WERI-Rb-1 (cell line): ENCODE results near the gene MDN1.

Experiments used
- DNase-seq: peaks from one replicate; pipeline ENCODE4 v3.0.0-alpha.2; 2020
- H3K27ac ChIP-seq: fragments of 250-450 bp; sonication (Bioruptor Pico); 2 replicates; pipeline ENCODE4 v1.5.1; 2020; ENCODE audit warnings: mild to moderate bottlenecking, moderate library complexity
- H3K27me3 ChIP-seq: fragments of 250-450 bp; sonication (Bioruptor Pico); 2 replicates; pipeline ENCODE4 v1.5.1; 2021; ENCODE audit warnings: mild to moderate bottlenecking, low read depth, moderate library complexity; ENCODE audit not compliant: insufficient read depth, severe bottlenecking
- H3K36me3 ChIP-seq: fragments of 250-450 bp; sonication (Bioruptor Pico); 2 replicates; pipeline ENCODE4 v1.5.1; 2020; ENCODE audit warnings: mild to moderate bottlenecking, moderate library complexity
- H3K4me3 ChIP-seq: 2 replicates; pipeline ENCODE4 v1.5.1; 2011; ENCODE audit warnings: low read depth, mild to moderate bottlenecking, control low read depth, low read length
- H3K9me3 ChIP-seq: fragments of 250-450 bp; sonication (Bioruptor Pico); 2 replicates; pipeline ENCODE4 v1.5.1; 2021; ENCODE audit warnings: mild to moderate bottlenecking, moderate library complexity; ENCODE audit not compliant: severe bottlenecking
- CTCF ChIP-seq: IDR thresholded peaks from 2 replicates; pipeline ENCODE4 v1.5.1; 2011; ENCODE audit warnings: low read depth, mild to moderate bottlenecking, control low read depth, inconsistent platforms, low read length

Gene MDN1

GRCh38 chr6:89679215-89680120 lies 140.1 kb downstream of the MDN1 start:
- no peak for DNase-seq
- no peak for TF ChIP-seq CTCF
- Histone ChIP-seq H3K27ac (no peak overlapping the region), H3K4me3 (no peak overlapping the region), H3K27me3 (no peaks in the 10 kb centered on the region), H3K36me3 (peaks cover 78% of the 10 kb centered on the region), H3K9me3 (no peaks in the 10 kb centered on the region)

GRCh38 chr6:89678531-89678930 lies 141.1 kb downstream of the MDN1 start:
- no peaks in the 10 kb centered on the region for H3K9me3 ChIP-seq
- no peaks in the 10 kb centered on the region for H3K27me3 ChIP-seq
- peaks cover 79% of the 10 kb centered on the region for H3K36me3 ChIP-seq
- no peak for DNase-seq
- H3K4me3 ChIP-seq, result no peak overlapping the region
- TF ChIP-seq CTCF, result no peak
- H3K27ac ChIP-seq, result no peak overlapping the region

GRCh38 chr6:89675949-89676748 lies 143.4 kb downstream of the MDN1 start:
- H3K36me3 ChIP-seq, result peaks cover 72% of the 10 kb centered on the region
- no peaks in the 10 kb centered on the region for H3K27me3 ChIP-seq
- no peaks in the 10 kb centered on the region for H3K9me3 ChIP-seq
- H3K4me3 ChIP-seq, result no peak overlapping the region
- no peak overlapping the region for H3K27ac ChIP-seq
- DNase-seq, result no peak
- TF ChIP-seq CTCF, result no peak

GRCh38 chr6:89670935-89671565 lies 148.5 kb downstream of the MDN1 start:
- no peak for DNase-seq
- H3K9me3 ChIP-seq, result no peaks in the 10 kb centered on the region
- H3K27me3 ChIP-seq, result no peaks in the 10 kb centered on the region
- peaks cover 58% of the 10 kb centered on the region for H3K36me3 ChIP-seq
- no peak overlapping the region for H3K27ac ChIP-seq
- TF ChIP-seq CTCF, result no peak
- H3K4me3 ChIP-seq, result no peak overlapping the region

GRCh38 chr6:89669002-89669401 lies 150.6 kb downstream of the MDN1 start:
- Histone ChIP-seq H3K27me3 (no peaks in the 10 kb centered on the region), H3K27ac (no peak overlapping the region), H3K9me3 (no peaks in the 10 kb centered on the region), H3K4me3 (no peak overlapping the region), H3K36me3 (peaks cover 44% of the 10 kb centered on the region)
- no peak for DNase-seq
- TF ChIP-seq CTCF, result no peak
